ENCODE measurements around the gene COL5A3.

DNA sequence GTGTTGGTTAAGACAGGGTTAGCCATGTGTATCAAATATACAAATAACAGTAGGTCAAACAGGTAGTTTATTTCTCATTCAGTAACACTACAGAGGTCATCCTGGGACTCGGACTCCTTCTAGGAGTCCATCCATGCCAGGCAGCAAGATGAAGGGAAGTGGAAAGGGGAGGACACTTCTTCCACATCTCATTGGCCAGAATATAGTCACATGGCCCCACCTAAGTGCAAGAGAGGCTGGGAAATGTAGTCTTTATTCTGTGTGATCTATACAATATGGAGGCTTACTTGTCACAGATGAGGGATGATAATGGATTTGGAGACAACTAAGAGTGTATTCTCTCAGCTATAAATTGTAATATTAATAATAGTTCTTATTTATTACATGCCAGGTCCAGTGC is 34.1 kb upstream of the COL5A3 start:
- TF ChIP-seq TP53 (CRISPR knock-in tag; conservative IDR thresholded peaks at IDR 0.05), result no peak
- no peak for TF ChIP-seq EZH2 (conservative IDR thresholded peaks at IDR 0.05; ENCODE audit: low read depth, low read length)
- TF ChIP-seq ZNF234 (CRISPR knock-in tag; conservative IDR thresholded peaks at IDR 0.05), result no peak
- no peak for TF ChIP-seq ZNF34 (CRISPR knock-in tag; IDR thresholded peaks at IDR 0.05; ENCODE audit: borderline replicate concordance)
- TF ChIP-seq CTCF (CRISPR knock-in tag; IDR thresholded peaks at IDR 0.05), result no peak
- TF ChIP-seq CHD4 (IDR thresholded peaks at IDR 0.05; ENCODE audit: borderline replicate concordance, low read length), result no peak
- TF ChIP-seq RBAK (CRISPR knock-in tag; IDR thresholded peaks at IDR 0.05), result no peak
- no peak for TF ChIP-seq YY1 (IDR thresholded peaks at IDR 0.05; ENCODE audit: insufficient read depth, insufficient replicate concordance, low read depth, low read length)
- no peak for TF ChIP-seq ZBTB33 (CRISPR knock-in tag; IDR thresholded peaks at IDR 0.05)
